HG03442 (cell line): ENCODE data around the gene PACRG.

Experiments used
- ATAC-seq: cut with Tn5 transposase; IDR thresholded peaks from one replicate; pipeline ENCODE4 v1.9.1; 2021; ENCODE audit warnings: mild to moderate bottlenecking, moderate library complexity; ENCODE audit not compliant: unreplicated experiment

Gene PACRG

DNA sequence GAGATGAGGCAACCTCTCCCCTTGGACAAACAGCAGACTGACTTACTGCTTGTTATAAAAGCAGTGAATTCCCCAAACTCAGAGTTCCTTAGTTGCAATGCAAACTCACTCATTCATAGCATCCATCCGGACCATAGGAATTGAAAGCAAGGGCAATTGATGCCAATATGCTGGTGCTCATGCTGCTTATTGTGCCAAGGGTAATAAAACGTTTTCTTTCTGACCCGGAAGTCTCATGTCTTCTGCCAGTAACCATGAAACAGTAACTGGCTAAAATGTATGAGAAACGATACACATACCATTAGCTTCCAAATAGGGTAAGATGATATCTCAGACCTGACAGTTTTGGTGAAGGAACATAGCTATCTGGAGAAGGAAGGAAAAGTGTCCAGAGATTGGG, 18.3 kb upstream of the PACRG start:
- no peak for ATAC-seq

DNA sequence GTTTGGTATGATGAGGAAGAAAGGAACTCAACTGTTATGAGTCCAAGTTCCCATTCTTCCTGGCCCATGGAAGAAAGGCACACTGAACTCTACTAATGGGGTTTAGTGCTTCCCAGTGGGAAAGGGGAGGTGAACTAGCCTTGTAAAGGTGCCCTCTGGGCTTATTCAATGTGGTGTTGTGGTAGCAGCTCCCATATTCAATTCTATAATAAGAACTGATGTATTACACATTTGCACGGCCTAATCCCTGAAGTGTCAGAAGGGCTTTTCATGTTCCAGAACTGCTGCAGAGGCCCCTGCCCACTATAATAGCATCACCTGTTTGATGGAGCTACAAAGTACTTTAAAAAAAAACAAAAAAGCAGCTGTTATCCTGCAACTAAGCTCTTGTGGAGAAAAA, 17.4 kb upstream of the PACRG start:
- no peak for ATAC-seq

DNA sequence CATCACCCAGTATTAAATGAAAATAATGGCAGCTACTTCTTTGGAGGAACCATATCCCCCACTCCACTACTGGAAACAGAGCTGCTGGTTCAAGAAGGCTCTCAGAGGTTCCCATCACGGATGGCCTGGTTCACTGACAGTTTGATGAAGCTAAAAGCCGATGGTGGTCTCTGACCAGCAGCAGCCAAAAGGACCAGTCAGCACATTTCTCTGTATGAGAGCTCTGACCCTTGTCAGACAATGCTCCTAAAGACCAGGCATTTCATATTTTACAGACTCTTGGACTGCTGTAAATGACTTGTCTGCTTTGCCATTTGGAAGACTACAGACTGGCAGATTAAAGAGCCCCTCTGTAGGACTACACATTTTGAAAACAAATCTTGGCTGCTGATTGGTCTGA, 16.8 kb upstream of the PACRG start:
- ATAC-seq, result no peak

DNA sequence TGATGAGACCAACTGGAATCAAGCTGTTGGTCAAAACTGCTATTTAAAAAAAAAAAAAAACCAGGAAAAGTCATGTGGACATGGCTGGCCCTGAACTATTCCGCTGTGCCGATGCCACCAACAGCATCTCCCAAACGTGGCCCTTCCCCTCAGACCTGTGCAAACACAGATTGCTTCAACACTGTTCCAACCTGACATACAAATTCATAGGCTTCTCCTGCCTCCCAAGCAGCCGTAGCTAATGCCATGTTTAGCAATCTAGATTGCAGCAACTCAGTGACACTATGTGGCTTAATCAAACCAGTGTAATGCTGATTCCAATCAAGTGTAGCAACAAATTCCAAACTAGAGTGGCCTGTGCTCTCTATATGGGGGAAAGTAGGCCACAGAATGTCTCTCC, 16.4 kb upstream of the PACRG start:
- ATAC-seq, result no peak

DNA sequence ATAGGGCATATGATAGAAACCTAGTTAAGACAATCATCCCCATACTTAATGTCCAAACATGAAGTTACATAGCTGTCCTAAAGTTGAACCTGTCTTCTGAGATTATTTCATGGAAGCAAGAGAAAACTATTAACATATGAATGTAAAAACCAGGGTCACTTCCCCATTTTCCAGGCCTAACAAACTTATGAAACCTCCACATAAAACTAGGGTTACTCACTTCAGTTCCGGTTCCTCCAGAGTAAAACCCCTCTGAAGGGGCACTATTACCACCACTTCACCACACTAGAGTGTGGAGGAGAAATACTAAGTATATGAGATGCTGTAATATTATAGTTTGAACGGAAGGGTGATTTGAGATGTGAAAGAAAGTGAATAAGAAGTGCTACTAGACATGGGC, 15.1 kb upstream of the PACRG start:
- ATAC-seq, result no peak

DNA sequence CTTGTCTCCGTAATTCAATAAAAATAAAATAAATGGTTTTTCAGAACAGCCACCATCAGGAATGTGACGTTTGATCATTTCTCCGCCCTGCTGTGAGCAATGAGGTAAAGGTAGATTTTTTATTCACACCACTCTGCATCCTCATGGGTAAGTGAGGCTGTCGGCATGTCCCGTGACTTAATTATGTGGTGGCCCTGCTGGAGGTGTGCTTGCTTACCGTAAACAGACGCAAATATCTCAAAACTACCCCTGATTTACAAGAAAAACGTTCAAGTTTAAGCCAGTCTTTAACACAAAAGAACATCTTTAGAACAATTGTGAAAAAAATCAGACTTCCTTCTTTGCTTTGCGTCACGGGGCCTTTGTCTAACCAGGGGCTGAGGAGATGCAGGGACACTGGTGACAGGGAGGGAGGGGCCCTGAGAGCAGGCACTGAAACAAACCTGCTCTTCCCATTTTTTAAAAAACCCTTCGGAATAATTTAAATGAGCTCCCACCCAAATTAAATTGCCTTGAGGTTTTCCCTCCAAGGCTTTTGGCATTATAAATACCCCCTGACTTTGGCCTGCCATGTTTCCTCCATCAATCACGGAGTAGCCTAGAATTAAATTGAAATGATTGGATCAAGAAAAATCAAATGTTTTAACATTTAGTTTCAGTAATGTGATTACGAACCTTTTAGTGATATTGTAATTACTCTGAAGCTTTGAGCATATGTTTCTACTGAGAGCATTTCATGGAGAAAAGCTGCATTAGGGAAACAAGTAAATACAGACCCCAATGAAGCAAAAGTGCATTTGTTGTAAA, 13.6 kb upstream of the PACRG start:
- no peak for ATAC-seq

DNA sequence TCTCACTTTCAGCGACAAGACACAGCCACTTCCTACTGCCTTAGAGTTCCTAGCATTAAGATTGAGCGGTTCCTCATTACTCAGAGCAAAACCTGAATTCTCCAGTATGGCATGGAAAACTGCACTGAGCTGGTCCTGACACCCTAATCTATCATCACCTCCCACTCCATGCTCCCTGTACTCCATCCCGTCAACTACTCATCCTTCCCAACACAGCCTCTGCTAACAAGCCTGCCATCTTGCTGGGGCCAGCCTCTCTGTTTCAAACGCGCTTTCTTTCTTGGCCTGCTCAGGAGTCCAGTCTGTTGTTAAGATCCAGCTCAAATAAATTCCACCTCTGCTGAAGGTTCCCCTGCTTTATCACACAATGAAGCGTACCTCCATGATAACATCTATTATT, 12.2 kb upstream of the PACRG start:
- ATAC-seq, result no peak

DNA sequence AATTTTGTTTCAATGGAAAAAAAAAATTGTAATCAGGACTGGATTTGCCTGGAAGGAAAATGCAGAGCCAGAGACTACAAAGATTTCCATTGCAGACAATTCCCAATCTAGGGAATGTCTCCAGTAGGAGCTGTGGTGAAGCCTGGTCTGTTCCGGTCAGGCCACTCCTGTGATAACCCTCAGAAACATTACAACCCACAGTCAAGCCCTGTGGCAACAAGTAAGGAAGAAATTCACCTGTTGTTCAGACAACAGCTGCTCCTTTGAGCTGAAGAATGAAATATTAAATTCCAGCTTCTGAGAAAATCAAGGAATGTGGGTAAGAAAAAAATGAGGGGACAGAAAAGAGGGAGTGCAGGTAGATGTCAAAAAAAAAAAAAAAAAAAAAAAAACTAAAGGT, 8.2 kb upstream of the PACRG start:
- ATAC-seq, result no peak

DNA sequence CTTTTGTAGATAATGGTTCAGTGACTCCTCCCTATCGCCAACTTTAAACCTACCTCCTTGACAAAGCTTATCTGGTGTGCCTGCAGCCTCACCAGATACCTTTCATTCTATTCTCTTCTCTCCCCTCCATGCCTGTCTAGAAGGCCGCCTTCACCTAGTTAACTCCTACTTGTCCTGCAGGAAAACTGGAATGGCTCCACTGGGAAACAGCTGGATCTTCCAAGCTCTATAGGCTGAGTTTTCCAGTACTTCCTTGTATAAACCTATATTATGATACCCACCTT, 6.4 kb upstream of the PACRG start:
- no peak for ATAC-seq

DNA sequence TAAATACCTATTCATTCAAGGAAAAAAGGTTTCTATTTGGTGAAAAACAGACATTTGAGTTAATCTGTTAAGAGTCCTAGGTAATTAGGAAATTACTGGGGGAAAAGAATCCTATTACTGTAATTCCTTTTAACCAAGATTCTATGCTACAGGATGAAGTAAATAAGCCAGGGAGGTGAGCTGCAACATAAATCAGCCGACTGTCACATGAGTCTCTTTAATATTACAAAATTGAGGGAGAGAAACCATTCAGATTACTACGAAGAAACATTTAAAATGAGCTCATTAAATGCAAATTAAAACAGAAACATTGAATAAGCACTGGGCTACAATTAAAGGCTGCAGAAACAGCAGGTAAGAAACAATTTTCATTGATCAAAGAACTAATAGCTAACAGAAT, 5.5 kb upstream of the PACRG start:
- ATAC-seq, result no peak

DNA sequence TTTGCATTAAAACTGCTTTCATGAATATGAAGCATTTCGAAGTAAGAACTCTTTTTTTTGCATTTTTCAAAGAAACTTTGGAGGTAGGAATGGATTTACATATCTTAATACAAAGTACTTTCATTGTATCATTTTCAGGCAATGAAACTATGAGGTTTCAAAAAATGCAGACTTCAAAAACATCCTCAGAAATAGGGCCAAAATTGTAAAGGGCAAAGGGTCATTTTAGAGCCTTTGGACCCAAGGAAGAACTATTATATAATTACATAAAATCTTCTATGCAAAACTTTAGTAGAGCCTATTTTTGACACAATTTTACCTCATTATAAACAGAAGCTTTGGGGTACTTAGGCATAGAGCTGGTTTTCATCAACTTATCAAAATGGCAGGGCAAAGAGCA, 5.1 kb upstream of the PACRG start:
- no peak for ATAC-seq

DNA sequence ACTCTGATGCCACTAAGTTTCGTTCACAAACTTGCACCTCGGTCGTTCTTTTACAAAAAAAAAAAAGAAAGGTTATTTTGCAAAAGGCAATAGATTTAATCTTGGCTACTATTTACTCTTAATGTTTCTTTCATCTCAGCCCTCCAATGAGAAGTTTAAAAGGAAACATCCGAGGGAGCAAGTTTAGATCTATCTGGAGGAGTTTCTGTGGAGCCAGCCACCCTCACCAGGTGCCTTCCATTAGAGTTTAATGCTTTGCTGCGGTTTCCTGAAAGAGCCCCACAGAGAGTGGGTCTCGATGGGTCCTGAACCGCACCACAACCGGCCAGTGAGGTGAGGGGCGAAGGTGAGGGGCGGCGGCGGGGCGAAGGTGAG, 840 bp upstream of the PACRG start:
- peak; percentile 1 for ATAC-seq

DNA sequence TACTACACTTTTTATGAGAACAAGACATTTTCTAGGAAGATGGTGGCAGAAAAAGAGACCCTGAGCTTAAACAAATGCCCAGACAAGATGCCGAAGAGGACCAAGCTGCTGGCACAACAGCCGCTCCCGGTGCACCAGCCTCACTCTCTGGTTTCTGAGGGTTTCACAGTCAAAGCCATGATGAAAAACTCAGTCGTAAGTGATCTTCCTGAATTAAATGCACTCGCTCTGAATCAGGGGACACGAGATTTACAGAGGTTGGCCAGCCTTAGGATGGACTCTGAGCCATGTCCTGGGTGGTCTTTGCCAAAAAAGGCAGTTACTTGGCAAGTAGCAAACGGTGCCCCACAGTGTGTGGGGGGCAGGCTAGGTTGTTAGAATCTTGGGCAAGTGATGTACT, 423 bp downstream of the PACRG start:
- no peak for ATAC-seq

DNA sequence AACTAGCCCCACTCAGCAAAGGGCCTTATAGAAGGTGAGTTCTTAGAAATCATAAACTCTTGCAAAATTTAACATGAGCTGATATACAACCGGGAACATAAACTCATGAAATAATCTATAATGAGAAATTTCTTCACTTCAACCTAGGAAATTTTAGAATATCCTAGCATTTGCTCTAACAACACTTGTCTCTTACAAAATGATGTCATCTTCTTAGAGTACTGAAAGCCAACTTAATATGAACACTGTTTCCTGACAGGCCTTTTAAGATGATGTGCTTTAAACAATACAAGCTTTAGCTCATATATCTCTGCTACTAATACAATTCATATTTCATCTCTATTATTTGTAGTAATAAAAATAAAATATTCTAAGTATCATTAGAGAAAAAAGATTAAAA, 932 bp downstream of the PACRG start:
- no peak for ATAC-seq

DNA sequence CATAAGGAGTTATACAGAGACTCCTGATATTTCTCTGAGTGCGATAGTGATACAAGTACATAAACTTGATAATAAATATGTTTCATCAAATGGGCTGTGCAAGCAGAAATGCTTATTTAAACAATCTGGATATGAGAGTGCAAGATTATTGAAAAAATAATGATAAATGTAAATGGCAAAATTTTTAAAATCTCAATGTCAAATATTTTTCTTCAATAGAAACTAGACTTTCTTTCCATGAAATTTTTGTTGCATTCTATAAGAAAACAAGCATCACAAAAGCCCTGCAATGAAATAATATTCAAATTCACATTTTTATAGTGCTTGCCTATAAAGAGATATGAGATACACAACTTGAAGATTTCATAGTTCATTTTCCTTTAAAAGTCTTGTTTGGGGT, 2.7 kb downstream of the PACRG start:
- ATAC-seq, result no peak

DNA sequence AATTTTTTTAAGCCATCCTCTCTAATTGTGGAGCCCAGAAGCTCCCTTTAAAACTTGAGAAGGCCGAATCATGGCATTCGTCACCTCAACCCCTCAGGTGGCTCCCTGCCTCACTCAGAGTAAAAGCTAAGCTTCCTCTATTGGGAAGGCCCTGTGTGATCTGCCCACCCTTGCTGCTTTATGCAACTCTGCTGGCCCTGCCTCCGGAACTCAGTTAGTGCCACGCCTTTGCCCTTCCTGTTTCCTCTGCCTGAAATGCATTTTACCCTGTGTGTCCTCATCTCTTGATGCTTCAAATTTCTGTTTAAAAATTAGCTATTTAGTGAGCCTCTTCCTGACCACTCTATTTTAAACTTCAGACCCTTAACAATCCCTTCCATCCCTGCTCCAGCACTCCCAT, 5.7 kb downstream of the PACRG start:
- ATAC-seq, result no peak

DNA sequence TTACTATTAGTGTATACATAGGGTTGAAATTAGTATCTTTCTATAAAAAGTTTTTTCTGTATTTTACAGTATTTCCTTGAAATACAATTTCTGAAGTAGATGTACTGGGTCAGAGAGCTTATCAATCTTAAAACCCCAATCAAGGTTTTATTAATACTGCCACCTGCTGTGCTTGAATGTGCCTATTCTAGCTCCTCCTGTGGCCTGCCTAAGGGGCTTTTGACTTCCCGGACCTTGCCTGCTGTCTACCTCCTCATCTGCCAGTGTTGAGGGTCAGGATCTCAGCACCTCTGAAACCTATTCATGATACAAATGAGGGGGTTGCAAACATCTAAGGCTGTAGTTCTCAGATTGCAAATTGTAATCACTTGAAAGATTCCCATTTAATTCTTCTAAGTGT, 9.2 kb downstream of the PACRG start:
- no peak for ATAC-seq

DNA sequence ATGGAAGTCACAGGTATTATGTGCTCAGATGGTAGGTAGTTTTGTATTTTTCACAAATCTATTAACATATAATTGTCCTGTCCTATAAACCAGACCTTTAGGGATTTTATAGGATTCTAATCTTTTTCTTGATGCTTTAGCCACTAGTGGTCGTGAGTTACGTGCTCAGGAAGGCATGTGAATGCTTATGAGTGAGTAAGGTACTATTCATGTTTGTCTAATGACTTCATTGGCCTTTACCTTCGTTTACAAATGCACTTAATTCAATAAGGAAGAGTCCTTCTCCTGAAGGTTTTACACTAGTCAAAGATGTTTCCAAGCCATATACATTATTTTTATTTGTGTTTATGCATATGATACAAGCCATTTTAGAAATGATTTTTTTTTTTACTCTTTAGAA, 23.0 kb downstream of the PACRG start:
- ATAC-seq, result no peak

DNA sequence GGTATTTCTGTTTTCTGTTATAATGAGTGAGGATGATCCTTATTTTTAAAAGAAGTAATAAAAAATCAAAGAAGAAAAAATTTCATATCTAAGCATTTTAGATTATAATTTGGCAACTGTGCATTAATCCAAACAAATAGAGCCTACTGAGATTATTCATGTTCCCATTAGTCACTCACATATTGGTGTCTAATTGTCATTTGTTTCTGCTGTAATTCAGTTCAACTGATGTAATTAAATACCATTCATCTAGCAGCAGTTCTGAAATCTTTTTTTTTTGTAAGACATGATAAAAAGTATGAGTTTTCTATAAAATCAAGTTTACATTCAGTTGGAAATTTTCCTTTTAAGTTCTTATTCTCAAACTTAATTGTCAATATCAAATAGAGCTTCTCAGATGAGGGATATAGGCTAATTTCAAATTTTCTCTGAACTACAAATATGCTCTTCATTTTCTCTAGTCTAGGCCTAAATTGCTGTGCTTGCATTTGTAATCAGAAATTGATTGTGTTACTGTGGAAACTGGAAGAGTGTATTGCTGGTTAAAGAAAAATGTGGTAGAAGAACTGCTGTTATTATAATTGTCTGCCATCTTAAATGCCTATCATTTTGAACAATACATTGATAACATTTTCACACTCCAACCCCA, 23.6 kb downstream of the PACRG start:
- no peak for ATAC-seq

DNA sequence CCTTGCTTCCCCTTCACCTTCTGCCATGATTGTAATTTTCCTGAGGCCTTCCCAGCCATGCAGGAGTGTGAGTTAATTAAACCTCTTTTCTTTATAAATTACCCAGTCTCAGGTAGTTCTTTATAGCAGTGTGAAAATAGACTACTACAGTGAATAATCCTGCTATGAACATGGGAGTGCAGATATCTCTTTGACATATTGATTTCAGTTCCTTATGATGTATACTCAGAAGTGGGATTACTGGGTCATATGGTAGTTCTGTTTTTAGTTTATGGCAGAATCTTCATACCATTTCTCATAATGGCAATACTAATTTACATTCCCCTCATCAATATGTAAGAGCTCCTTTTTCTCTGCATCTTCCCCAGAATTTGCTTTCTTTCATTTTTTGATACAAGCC, 26.0 kb downstream of the PACRG start:
- ATAC-seq, result no peak

DNA sequence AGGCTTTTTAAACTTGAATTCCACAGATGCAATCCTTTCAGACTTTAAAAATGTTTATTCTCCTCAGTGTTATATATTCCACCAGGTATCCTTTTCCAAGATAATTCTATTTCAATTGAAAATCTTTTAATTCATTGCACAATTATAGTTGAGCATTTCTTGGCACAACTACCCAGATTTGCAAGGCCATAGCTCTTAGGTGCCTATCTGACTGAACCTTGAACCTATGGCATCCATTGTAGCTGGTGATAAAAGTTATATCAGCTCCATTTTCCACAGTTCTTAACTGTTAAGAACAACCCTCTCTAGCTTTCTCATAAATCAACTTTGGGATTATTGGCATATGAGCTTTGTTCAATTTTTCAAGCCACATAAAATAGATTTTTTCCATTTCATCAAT, 42.4 kb downstream of the PACRG start:
- ATAC-seq, result no peak

DNA sequence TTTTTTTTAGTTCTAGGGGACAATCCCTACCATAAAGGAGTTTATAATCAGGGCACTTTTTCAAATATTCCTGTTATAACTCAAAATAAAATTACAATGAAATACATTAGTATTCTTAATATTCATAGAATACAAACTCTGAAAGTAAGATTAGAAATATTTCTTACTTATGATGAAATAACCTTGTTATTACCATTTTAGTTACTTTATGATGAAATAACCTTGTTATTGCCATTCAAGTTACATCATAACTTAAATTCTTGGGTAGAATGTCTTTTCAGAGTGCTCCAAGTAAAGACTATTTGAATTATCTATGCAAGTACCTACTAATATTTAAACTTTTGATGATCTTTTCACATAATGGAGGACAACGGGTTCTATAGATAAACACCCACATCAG, 43.2 kb downstream of the PACRG start:
- ATAC-seq, result no peak

DNA sequence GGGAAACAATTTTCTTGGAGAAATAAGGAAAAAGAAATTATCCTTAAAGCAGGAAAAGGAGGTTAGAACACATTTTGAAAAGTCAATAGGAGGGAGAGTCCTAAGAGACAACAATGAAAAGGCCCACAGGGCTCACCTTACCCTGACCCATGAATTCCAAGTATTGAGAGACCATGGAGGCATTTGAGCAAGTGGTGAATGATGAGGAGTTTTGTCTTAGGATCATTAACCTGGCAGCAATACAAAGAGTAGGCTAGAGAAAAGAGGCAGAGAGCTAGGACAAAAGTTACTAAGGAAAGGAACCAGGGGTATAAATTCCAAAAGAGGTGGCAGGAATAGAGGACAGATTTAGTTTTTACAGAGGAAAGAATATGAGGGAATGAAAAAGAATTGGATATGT, 44.7 kb downstream of the PACRG start:
- no peak for ATAC-seq
